HEK293 (cell line): ENCODE data around the gene PRR36.
A peak's percentile ranks its signal among the peaks of the same experiment; 100 is the strongest.

Source experiments
- GLIS1 ChIP-seq: fragments of 450-650 bp; formaldehyde crosslinking; IDR thresholded peaks from 2 replicates; pipeline ENCODE4 v1.5.1; 2016; ENCODE audit warnings: missing biosample characterization, missing genetic modification characterization
- KLF16 ChIP-seq: fragments of 450-650 bp; formaldehyde crosslinking; IDR thresholded peaks from 2 replicates; pipeline ENCODE4 v1.5.1; 2017; ENCODE audit warnings: missing biosample characterization, missing genetic modification characterization
- KLF9 ChIP-seq: fragments of 450-650 bp; formaldehyde crosslinking; IDR thresholded peaks from 2 replicates; pipeline ENCODE4 v1.5.1; 2016; ENCODE audit warnings: missing biosample characterization, missing genetic modification characterization, low read depth
- OVOL3 ChIP-seq: fragments of 450-650 bp; formaldehyde crosslinking; IDR thresholded peaks from 2 replicates; pipeline ENCODE4 v1.5.1; 2016; ENCODE audit warnings: missing biosample characterization, missing genetic modification characterization
- RBAK ChIP-seq: fragments of 450-650 bp; formaldehyde crosslinking; IDR thresholded peaks from 2 replicates; pipeline ENCODE4 v1.5.1; 2016; ENCODE audit warnings: missing biosample characterization, missing genetic modification characterization
- SCRT2 ChIP-seq: fragments of 450-650 bp; formaldehyde crosslinking; IDR thresholded peaks from 2 replicates; pipeline ENCODE4 v1.5.1; 2016; ENCODE audit warnings: missing biosample characterization, missing genetic modification characterization
- SP3 ChIP-seq: fragments of 450-650 bp; formaldehyde crosslinking; IDR thresholded peaks from 2 replicates; pipeline ENCODE4 v1.5.1; 2016; ENCODE audit warnings: missing biosample characterization, missing genetic modification characterization
- SP7 ChIP-seq: fragments of 450-650 bp; formaldehyde crosslinking; IDR thresholded peaks from 2 replicates; pipeline ENCODE4 v1.5.1; 2016; ENCODE audit warnings: missing biosample characterization, missing genetic modification characterization
- TRIM28 ChIP-seq: IDR thresholded peaks from 2 replicates; pipeline ENCODE4 v1.6.1; 2011; ENCODE audit warnings: low read length, control low read depth, borderline replicate concordance
- TSHZ1 ChIP-seq: fragments of 450-650 bp; formaldehyde crosslinking; IDR thresholded peaks from 2 replicates; pipeline ENCODE4 v1.5.1; 2016; ENCODE audit warnings: missing biosample characterization, missing genetic modification characterization, borderline replicate concordance
- ZBTB1 ChIP-seq: fragments of 450-650 bp; formaldehyde crosslinking; IDR thresholded peaks from 2 replicates; pipeline ENCODE4 v1.5.1; 2016; ENCODE audit warnings: missing biosample characterization, missing genetic modification characterization
- ZBTB7A ChIP-seq: fragments of 450-650 bp; formaldehyde crosslinking; IDR thresholded peaks from 2 replicates; pipeline ENCODE4 v1.5.1; 2016; ENCODE audit warnings: low read depth, missing biosample characterization, missing genetic modification characterization
- ZBTB8A ChIP-seq: fragments of 450-650 bp; formaldehyde crosslinking; IDR thresholded peaks from 2 replicates; pipeline ENCODE4 v1.5.1; 2016; ENCODE audit warnings: missing biosample characterization, missing genetic modification characterization
- ZFP69B ChIP-seq: fragments of 450-650 bp; formaldehyde crosslinking; IDR thresholded peaks from 2 replicates; pipeline ENCODE4 v1.5.1; 2016; ENCODE audit warnings: missing biosample characterization, missing genetic modification characterization
- ZNF121 ChIP-seq: fragments of 450-650 bp; formaldehyde crosslinking; IDR thresholded peaks from 2 replicates; pipeline ENCODE4 v1.5.1; 2016; ENCODE audit warnings: missing biosample characterization, missing genetic modification characterization
- ZNF16 ChIP-seq: fragments of 450-650 bp; formaldehyde crosslinking; IDR thresholded peaks from 2 replicates; pipeline ENCODE4 v1.5.1; 2016; ENCODE audit warnings: low read depth, missing biosample characterization, missing genetic modification characterization
- ZNF202 ChIP-seq: fragments of 450-650 bp; formaldehyde crosslinking; IDR thresholded peaks from 2 replicates; pipeline ENCODE4 v1.5.1; 2016; ENCODE audit warnings: missing biosample characterization, missing genetic modification characterization, borderline replicate concordance
- ZNF214 ChIP-seq: fragments of 450-650 bp; formaldehyde crosslinking; IDR thresholded peaks from 2 replicates; pipeline ENCODE4 v1.5.1; 2017; ENCODE audit warnings: missing biosample characterization, mild to moderate bottlenecking, missing genetic modification characterization, borderline replicate concordance
- ZNF221 ChIP-seq: fragments of 450-650 bp; formaldehyde crosslinking; IDR thresholded peaks from 2 replicates; pipeline ENCODE4 v1.5.1; 2017; ENCODE audit warnings: missing biosample characterization, missing genetic modification characterization, borderline replicate concordance
- ZNF239 ChIP-seq: fragments of 450-650 bp; formaldehyde crosslinking; IDR thresholded peaks from 2 replicates; pipeline ENCODE4 v1.5.1; 2016; ENCODE audit warnings: missing biosample characterization, missing genetic modification characterization
- ZNF24 ChIP-seq: fragments of 450-650 bp; formaldehyde crosslinking; IDR thresholded peaks from 2 replicates; pipeline ENCODE4 v1.5.1; 2016; ENCODE audit warnings: missing biosample characterization, missing genetic modification characterization
- ZNF302 ChIP-seq: fragments of 450-650 bp; formaldehyde crosslinking; IDR thresholded peaks from 2 replicates; pipeline ENCODE4 v1.5.1; 2016; ENCODE audit warnings: missing biosample characterization, missing genetic modification characterization, low read depth
- ZNF335 ChIP-seq: fragments of 450-650 bp; formaldehyde crosslinking; conservative IDR thresholded peaks from 2 replicates; pipeline ENCODE4 v1.5.1; 2016; ENCODE audit warnings: missing biosample characterization, missing genetic modification characterization
- ZNF341 ChIP-seq: fragments of 450-650 bp; formaldehyde crosslinking; IDR thresholded peaks from 2 replicates; pipeline ENCODE4; 2016; ENCODE audit warnings: low read depth, missing biosample characterization, missing genetic modification characterization
- ZNF354C ChIP-seq: fragments of 450-650 bp; formaldehyde crosslinking; IDR thresholded peaks from 2 replicates; pipeline ENCODE4 v1.5.1; 2016; ENCODE audit warnings: missing biosample characterization, missing genetic modification characterization, low read depth, borderline replicate concordance
- ZNF423 ChIP-seq: fragments of 450-650 bp; formaldehyde crosslinking; IDR thresholded peaks from 2 replicates; pipeline ENCODE4 v1.5.1; 2016; ENCODE audit warnings: missing biosample characterization, missing genetic modification characterization
- ZNF426 ChIP-seq: fragments of 450-650 bp; formaldehyde crosslinking; IDR thresholded peaks from 2 replicates; pipeline ENCODE4 v1.5.1; 2017; ENCODE audit warnings: missing biosample characterization, missing genetic modification characterization, mild to moderate bottlenecking, inconsistent platforms, moderate library complexity
- ZNF529 ChIP-seq: fragments of 450-650 bp; formaldehyde crosslinking; IDR thresholded peaks from 2 replicates; pipeline ENCODE4 v1.5.1; 2017; ENCODE audit warnings: missing genetic modification characterization, missing biosample characterization; ENCODE audit not compliant: insufficient replicate concordance
- ZNF549 ChIP-seq: fragments of 450-650 bp; IDR thresholded peaks from 2 replicates; pipeline ENCODE4 v1.5.1; 2018; ENCODE audit warnings: missing biosample characterization, missing genetic modification characterization, mild to moderate bottlenecking, inconsistent platforms, moderate library complexity
- ZNF596 ChIP-seq: fragments of 450-650 bp; IDR thresholded peaks from 2 replicates; pipeline ENCODE4 v1.5.0; 2018; ENCODE audit warnings: missing biosample characterization, mild to moderate bottlenecking, missing genetic modification characterization, moderate library complexity
- ZNF629 ChIP-seq: fragments of 450-650 bp; formaldehyde crosslinking; IDR thresholded peaks from 2 replicates; pipeline ENCODE4 v1.5.1; 2017; ENCODE audit warnings: missing biosample characterization, missing genetic modification characterization
- ZNF658 ChIP-seq: fragments of 450-650 bp; formaldehyde crosslinking; IDR thresholded peaks from 2 replicates; pipeline ENCODE4; 2016; ENCODE audit warnings: missing biosample characterization, missing genetic modification characterization
- ZNF664 ChIP-seq: fragments of 450-650 bp; formaldehyde crosslinking; IDR thresholded peaks from 2 replicates; pipeline ENCODE4 v1.5.1; 2016; ENCODE audit warnings: missing biosample characterization, missing genetic modification characterization
- ZNF670 ChIP-seq: fragments of 450-650 bp; formaldehyde crosslinking; IDR thresholded peaks from 2 replicates; pipeline ENCODE4 v1.5.1; 2016; ENCODE audit warnings: missing biosample characterization, missing genetic modification characterization, low read depth
- ZNF76 ChIP-seq: fragments of 450-650 bp; formaldehyde crosslinking; IDR thresholded peaks from 2 replicates; pipeline ENCODE4; 2016; ENCODE audit warnings: low read depth, missing biosample characterization, missing genetic modification characterization, borderline replicate concordance
- ZNF785 ChIP-seq: fragments of 450-650 bp; formaldehyde crosslinking; IDR thresholded peaks from 2 replicates; pipeline ENCODE4 v1.5.1; 2016; ENCODE audit warnings: missing biosample characterization, missing genetic modification characterization
- ZNF791 ChIP-seq: fragments of 450-650 bp; formaldehyde crosslinking; IDR thresholded peaks from 2 replicates; pipeline ENCODE4 v1.5.1; 2016; ENCODE audit warnings: missing biosample characterization, missing genetic modification characterization
- ZXDB ChIP-seq: fragments of 450-650 bp; formaldehyde crosslinking; IDR thresholded peaks from 2 replicates; pipeline ENCODE4 v1.5.1; 2016; ENCODE audit warnings: missing biosample characterization, missing genetic modification characterization

PRR36 gene

GRCh38 chr19:7904074-7905020 lies 30.2 kb upstream of the PRR36 start (continued):
- TF ChIP-seq ZXDB (tag by site-specific recombination) = 0 out of 2 replicates have a peak, but pooled peaks have one; percentile 33
- no peak for TF ChIP-seq ZNF239 (tag by site-specific recombination)
- TF ChIP-seq SP3 (tag by site-specific recombination) = peak; percentile 44
- TF ChIP-seq ZNF629 = peak; percentile 63; the same call in 1 of the 2 replicates
- 0 out of 2 replicates have a peak, but pooled peaks have one; percentile 36 for TF ChIP-seq ZNF76 (tag by site-specific recombination)
- TF ChIP-seq ZNF529 (tag by site-specific recombination) = no peak
- TF ChIP-seq ZNF16 = no peak
- TF ChIP-seq ZNF24 (tag by site-specific recombination) = no peak
- TF ChIP-seq ZNF121 (tag by site-specific recombination) = no peak
- no peak for TF ChIP-seq TRIM28
- no peak for TF ChIP-seq ZFP69B
- TF ChIP-seq ZNF426 (tag by site-specific recombination) = no peak
- TF ChIP-seq TSHZ1 = no peak
- TF ChIP-seq SP7 (tag by site-specific recombination) = peak; percentile 24; the same call in 1 of the 2 replicates
- TF ChIP-seq ZNF670 = no peak
- no peak for TF ChIP-seq OVOL3 (tag by site-specific recombination)
- no peak for TF ChIP-seq ZNF341
- no peak for TF ChIP-seq SCRT2
- TF ChIP-seq ZNF785 (tag by site-specific recombination) = no peak
- peak; percentile 86 for TF ChIP-seq KLF9 (tag by site-specific recombination)
- no peak for TF ChIP-seq ZNF549 (tag by site-specific recombination)
- TF ChIP-seq ZNF302 (tag by site-specific recombination) = no peak
- 0 out of 2 replicates have a peak, but pooled peaks have one; percentile 14 for TF ChIP-seq ZBTB8A (tag by site-specific recombination)
- no peak for TF ChIP-seq ZNF596 (tag by site-specific recombination)
- peak; percentile 58; the same call in 1 of the 2 replicates for TF ChIP-seq ZBTB7A
- no peak for TF ChIP-seq ZNF658
- TF ChIP-seq ZNF214 (tag by site-specific recombination) = no peak
- no peak for TF ChIP-seq ZBTB1 (tag by site-specific recombination)
- no peak for TF ChIP-seq ZNF354C (tag by site-specific recombination)
- no peak for TF ChIP-seq ZNF664 (tag by site-specific recombination)
- peak; percentile 54 for TF ChIP-seq ZNF335 (tag by site-specific recombination)
- peak; percentile 88 for TF ChIP-seq ZNF423 (tag by site-specific recombination)
- no peak for TF ChIP-seq RBAK (tag by site-specific recombination)
- no peak for TF ChIP-seq ZNF791 (tag by site-specific recombination)
- TF ChIP-seq ZNF221 (tag by site-specific recombination) = no peak
- no peak for TF ChIP-seq ZNF202 (tag by site-specific recombination)
- TF ChIP-seq GLIS1 (tag by site-specific recombination) = peak; percentile 95
- TF ChIP-seq KLF16 (tag by site-specific recombination) = peak; percentile 35; the same call in 1 of the 2 replicates
